IPS-NIHi7 (cell line): Measurements from ENCODE around the gene TRIP11.

Experiments used
- DNase-seq: peaks from one replicate; pipeline ENCODE4 v3.0.0; 2012; ENCODE audit warnings: mixed read lengths; ENCODE audit errors: extremely low spot score

TRIP11 gene

DNA sequence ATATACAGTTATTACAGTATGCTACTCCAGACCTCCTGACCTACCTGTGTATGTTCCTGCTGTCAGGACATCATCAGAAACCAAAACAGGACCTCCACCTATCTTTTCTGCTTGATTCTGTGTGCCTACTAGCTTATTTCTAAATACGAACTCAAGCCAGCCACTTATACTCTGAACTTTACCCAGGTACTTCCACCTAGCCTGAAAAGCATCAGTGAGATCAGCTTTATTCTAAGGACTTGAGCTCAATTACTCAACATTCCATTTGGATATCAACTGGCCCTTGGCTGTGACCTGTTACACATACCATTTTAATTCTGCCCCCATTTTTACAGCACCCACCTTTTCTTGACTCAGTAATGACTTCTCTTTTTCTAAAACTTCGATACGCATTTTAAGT is 29.2 kb downstream of the TRIP11 start:
- DNase-seq = no peak

DNA sequence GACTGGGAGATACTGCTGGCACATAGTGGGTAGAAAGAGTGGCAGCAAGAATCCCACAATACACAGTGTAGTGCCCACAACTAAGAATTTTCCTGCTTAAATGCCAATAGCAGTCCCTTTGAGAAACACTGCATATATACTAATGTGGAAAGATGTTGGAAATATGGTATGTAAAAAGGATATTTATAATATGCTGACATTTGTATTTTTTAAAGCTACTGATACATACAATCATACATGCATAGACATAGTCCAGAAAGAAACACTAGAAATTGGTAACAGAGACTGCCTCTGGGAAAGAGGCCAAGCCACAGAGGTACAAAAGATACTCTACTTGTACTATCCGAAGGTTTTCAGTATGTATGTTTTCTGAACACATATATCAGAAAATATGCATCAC is 30.3 kb downstream of the TRIP11 start:
- DNase-seq = no peak

DNA sequence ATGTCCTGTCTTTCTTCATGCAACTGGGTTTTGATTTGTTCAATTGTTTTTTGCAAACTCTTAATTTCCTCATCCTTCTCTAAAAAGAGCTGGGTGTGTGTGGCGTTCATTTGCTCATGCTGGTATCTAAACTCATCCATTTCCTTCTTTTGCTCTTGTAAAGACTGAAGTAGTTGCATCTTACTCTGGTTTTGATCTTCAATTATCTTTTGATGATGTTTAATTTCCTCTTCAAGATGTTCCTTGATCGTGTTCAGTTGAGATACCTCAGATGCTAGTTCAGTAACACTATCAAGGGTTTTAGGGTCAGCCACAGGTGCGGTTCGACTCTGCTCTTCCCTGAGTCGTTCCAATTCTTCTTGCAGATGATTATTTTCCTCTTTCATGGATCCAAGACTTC is 34.8 kb downstream of the TRIP11 start:
- no peak for DNase-seq

DNA sequence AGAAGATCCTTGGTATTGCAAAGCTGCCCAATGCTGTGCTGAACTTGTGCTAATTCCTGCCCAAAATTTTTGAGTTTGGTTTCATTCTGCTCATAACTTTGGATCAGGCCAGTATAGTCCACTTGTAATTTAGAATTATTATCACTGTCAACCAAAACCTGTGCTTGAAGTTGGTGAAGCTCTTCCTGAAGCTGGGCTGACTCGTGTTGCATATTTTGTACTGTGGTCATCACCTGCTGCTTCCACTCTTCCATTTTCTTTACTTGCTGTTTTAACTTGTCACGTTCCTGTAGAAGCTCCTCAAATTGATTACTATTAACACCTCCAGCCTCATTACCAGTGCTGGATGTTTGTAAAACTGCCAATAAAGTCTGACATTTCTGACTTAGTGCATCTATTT is 35.8 kb downstream of the TRIP11 start:
- no peak for DNase-seq

DNA sequence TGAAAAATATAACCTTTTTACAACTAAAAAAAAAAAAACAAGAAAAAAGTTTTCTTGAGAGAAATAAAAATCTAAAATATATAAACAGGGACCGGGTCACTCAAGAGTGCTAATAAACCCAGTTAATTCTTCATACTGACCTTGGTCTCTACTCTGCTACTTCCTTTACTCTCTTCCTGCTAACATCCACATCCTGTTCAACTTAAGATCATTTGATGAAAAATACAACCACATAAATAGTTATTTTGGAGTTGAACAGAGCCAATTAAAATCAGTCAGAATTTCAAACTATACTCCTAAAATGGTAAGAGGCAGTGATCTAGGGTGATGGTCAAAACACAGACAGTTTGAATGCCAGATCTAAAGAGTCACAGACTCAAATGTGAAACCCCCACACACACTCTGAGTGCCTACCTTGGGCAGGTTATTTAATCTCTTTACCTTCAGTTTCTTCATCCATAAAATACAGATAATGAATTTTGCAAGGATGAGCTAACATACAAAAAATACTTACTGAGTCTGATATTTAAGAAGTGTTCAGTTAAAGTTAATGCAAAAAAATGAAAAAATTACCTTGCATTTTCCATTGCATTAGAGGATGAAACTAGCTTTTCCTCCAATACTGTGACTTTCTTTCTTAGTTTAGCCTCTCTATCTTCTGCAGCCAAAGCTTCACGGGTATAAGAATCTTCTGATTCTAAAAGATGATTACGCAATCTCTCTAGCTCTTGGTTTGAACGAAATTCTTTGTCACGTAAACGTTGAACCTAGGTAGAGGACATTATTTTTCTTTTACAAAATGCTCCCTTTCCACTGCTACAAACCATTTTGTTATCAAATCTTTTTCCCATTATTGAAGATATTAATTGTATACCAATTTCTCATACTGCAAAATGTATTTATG is 40.9 kb downstream of the TRIP11 start:
- no peak for DNase-seq

DNA sequence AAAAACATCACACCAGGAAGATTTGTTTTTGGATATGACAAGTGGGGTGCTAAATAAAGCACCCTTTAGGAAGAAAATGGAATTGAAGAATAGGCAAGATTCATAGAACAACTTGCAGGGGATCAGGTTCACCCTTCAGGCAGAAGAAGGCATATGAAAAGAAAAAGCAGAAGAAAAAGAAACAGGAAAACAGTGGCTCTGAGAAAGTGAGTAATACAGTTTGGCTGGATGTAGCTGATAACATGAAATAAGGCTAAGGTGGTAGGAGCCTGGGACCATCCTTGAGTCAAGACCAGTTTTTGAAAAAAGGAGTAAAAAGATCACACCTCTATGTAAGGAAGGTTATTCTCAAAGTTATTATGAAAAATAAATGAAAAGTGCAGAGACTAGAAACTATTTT is 42.4 kb downstream of the TRIP11 start:
- DNase-seq = no peak

DNA sequence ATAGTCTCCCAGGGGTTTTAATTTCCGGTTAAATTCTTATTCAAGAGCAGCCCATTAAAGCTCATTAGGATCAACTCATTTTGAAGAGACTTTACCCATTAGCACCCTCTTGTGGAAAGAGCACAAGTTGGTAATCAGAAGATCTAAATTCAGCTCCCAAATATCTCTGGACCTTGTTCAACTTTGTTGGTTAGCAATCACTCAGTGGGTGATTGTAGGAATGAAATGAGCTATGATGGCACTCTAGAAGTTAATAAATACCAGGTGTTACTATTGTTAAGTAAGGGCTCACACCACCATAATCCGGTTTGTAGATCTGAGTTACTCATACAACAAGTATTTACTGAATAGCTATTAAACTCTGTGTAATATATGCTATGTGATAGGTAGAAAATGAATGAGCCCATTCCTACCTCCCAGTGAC is 42.9 kb downstream of the TRIP11 start:
- DNase-seq = peak; percentile 36

DNA sequence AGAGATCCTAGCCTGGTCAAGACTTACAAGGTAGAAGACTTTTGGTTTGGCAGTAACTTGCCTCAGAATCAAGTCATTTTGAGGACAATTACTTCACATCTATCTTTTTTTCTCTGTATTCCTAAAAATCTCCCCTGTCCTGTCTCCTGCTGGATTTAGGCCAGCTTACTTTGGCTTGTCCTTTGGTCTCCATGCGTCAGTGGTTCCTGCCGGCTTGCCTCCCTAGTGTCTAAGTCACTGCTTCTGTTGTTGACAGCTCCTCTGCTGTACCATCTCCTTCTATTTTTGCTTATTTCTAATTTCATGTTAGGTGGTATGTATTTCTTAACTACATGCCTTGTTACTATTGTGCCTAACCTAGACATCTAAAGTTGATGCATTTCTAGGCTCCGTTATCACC is 52.7 kb downstream of the TRIP11 start:
- no peak for DNase-seq

DNA sequence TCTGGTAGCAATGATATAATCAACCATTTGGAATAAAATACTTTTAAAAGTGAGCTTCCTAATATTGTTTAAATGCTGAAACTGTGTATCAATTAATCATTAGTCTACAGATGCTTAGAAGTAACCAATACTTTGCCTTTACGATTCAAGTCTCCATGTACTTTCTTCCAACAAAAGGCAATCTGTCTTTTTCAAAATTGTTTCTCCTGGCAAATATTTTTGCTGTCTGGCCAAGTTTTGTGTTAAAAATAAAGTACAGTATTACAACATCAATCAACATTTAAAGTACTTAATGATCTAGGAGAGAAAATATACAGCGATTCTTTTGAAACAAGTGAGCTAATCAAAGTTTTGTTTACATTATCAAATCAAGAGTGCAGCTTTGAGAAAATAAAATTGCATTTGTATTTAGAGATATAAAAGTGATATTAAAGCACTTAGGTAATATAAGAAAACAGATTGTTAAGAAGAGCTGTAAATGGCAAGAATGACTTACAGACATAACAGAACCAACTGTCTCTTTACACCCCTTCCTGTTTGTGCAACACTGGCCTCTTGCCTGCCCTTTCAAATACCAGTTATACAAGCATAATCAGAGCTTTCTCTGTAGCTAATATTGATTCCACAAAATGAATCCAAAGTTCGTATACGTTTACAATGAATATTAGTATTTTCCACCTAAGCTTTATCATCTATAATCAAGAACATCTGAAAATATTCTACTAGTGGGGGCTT is 54.2 kb downstream of the TRIP11 start:
- no peak for DNase-seq

DNA sequence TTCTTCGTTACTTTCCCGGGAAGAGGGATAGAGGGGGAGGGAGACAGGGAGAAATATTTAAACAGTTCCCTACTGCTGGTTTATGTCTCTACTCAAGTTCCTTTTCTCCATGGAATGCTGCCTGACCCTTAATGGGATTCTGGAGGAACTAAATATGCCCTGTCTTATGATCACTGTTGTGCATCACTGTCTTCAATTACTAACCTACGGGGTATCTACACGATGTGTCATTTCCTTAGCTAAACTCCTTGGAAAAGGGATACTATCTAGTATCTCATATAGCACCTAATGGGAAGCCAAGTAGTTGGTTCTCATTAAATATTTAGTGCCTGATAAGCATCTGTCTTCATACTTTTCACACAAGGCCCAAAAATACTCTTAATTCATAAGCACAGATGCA is 54.9 kb downstream of the TRIP11 start:
- DNase-seq = no peak

DNA sequence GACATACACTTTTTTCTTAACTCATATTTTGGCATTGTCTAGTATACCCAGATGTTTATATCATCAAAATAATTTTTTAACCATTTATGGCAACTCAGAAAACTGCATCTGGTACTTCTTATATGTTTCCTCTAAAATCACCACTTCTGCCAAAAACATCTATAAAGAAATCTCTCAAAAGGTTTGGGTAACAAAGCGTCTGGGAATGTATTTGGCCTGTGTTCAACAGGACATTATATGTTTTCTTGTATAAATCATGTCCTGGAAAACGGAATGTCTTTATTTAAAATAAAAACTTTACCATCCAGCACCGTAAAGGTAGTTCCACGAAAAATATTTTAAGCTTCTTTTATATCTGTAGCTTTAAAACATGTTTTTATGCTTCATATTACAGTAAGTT is 56.3 kb downstream of the TRIP11 start:
- DNase-seq = no peak

DNA sequence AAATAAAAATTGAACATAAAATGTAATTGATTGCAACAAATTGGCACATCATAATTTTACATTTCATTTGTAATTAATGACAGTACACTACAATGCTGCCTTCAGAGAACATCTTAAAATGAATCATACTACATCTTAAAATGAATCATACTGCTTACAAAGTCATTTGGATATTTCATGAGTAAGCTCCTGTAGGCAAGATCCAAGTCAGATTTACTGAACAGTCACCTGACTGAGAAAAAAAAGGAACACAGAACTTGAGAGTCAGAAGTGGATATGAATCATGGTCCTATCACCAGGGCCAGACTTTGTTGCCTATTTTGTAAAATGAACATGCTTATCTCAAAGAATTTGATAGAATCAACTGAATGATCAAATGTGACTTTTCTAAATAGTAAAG is 59.7 kb downstream of the TRIP11 start:
- DNase-seq = no peak

DNA sequence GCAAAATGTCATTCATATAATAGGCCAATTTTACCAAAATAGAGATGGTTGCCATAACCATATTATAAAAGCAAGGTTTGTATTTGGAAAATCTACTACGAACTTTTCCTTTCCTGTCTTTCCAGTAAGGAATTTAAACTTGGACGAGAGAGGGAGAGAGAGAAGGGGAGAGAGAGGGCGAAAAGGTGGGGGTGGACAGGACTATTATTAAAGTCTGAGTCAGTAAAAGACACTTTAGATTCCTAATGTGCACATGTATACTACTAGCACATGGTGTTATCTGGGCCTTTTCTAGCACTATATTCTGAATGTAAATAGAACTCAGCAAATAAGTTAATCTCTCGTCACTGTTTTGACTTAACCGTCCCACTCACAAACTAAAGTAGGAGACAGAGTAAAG is 62.0 kb downstream of the TRIP11 start:
- no peak for DNase-seq

DNA sequence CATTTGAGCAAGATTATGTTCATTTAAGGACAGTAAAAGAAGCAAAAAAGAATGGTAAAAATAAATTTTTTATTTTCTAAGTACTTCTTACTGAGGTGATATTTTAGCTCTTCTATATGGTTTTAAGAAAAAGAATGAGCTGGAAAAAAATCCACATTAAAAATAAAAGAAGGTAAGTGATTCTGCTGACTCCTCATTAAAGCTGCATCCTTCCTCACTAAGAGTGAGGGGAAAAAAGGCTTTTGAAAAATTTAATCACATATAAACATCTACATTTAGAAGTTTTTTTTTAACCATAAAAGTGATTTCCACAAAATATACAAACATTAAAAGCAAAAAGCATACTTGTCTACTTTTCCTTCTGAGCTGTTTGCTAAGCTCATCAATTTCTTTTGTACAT is 64.1 kb downstream of the TRIP11 start:
- DNase-seq = no peak

DNA sequence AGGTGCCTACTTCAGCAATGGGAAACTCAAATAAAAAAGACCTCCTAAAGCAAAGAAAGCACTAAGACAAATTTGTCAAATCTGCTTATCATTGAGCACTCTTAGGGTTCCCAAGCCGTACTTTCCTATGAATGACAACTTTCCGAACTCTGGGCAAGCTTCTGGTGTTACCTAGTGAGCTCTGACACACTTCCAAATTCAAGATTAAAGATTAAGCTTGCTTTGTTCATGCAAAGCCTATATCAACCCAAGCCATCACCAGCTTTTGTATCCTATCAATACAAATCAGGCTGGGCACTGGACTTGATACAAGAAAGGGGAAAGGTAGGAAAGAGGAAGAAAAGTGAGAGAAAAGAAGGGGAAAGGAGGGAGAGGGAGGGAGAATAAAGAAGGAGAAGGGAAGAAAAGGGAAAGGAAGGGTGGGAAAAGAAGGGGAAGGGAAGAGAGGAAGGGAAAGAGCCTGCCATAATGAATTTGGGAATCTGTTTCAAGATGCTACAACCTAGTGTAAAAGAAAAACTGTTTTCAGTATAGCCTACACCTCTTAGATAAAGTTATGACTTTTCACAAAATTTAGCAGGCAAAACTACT is 68.6 kb downstream of the TRIP11 start:
- no peak for DNase-seq

DNA sequence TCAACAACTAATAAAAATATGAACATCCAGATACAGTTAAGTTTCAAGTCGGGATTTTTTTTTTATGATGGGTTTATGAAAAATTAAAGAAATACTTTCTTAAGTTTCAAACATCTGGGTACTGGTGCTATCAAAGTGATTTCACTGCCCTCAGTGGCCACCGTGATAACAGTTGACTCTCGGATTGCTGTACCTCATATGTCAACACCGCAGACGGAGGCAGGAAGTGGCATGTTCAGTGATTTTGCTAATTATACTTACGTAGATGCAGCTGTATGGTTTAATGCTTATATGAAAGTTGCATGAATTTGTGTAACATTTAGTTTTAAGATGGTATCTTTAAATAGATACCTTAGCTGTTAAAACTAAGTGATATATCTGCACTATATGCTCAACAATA is 71.6 kb downstream of the TRIP11 start:
- DNase-seq = no peak

DNA sequence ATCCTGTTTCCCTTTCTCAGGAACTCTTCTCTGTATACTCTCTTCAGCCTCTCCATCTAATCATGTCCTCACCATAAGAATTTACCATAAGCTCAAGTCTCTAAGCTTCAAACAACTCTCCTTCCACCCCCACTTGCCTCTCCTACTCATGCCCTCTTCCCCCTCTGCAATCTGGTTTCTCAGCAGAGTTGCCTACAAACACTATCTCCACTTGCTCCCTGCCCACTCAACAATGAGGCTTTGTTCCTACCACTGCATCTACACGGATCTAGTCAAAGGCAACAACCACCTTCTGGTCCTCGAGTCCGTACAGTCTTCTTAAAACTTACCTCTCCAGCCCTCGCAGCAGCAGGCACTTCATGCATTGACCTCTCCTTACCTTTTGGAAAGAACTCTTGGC is 75.1 kb downstream of the TRIP11 start:
- no peak for DNase-seq

DNA sequence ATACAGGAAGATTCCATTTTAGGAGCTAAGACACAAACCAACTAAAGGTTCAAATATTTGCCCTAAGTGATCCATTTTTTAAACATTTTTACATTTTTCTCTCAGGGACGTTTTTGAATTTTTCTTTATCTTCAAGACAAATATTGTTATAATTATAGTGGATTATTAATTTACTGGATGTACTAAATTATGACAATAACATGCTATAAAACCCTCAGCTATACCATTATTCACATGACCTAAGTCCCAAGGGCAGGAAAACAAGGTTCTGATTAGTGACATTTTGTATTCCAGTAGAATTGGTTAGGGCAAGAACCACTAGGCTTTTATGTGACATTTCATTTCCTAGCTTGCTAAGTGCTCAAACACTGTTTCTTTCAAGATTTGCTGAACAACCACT is 75.8 kb downstream of the TRIP11 start:
- no peak for DNase-seq

DNA sequence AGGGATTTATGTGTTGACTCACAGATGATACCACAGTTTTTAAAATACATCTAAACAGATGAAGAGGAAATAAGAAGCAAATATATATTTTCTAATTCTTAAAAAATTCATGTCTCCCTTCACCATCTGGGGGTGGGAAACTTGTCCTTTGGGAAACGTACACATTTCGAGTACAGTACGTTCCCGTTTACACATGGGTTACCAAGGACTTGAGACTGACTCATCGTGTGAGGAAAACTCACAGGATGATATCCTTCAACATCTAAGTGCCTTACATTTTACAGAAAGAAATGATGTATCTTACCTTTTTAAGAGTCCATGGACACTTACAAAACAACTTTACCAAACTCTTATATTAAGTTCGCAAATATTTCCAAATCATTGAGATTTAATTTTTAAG is 76.4 kb downstream of the TRIP11 start:
- DNase-seq = no peak

DNA sequence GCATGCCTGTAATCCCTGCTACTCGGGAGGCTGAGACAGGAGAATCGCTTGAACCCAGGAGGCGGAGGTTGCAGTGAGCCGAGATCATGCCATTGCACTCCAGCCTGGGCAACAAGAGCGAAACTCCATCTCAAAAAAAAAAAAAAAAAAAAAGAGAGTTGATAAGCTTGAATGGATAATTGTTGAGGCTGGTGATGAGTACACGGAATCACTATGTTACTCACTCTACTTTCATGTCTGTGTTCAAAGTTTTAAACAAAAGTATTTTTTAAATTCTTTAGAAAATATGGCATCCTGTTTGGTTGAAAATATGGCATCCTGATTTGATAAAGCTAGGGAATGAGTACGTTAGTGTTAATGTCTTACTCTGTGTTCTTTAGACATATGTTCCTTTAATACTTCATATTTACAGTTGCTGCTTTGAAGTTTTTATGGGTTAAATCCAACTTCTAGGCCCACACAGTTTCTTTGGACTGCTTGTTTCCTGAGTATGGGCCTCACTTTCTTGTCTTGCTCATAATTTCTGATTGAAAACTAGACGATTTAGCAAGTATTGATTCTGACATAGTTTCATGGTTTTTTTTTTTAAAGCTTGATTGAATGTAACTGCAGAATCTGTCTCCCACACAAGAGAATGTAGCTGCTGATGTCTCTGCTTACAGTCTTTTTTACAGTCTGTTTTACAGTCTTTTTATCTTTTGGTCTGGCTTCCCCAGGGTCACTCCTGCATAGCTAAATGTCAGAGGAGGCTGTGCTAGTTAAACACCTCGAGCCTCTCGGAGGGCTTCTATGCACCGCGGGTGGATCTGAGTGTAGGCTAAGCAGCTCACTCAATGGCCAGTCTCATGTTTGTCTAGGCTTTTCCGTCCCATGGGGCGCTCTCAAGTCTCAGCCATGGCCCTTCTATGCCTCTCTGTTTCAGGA is 78.3 kb downstream of the TRIP11 start:
- no peak for DNase-seq

DNA sequence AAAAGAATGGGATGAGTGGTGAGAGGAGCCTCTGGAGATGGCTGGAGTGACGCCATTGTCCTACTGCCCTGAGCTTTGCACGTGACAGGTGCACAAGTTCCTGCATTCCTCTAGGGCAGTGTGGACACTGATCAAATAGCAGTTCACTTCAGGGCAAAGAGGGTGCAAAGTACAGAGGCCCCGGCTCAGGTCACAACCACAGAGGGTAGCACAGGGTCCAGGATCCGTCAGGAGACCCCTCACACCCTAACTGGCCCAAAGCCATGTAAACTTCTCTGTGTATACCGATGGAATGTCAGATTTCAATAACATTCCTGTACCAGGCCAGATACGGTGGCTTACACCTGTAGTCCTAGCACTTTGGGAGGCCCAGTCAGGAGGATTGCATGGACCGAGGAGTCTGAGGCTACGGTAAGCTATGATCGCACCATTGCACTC is 82.0 kb downstream of the TRIP11 start:
- DNase-seq = no peak

DNA sequence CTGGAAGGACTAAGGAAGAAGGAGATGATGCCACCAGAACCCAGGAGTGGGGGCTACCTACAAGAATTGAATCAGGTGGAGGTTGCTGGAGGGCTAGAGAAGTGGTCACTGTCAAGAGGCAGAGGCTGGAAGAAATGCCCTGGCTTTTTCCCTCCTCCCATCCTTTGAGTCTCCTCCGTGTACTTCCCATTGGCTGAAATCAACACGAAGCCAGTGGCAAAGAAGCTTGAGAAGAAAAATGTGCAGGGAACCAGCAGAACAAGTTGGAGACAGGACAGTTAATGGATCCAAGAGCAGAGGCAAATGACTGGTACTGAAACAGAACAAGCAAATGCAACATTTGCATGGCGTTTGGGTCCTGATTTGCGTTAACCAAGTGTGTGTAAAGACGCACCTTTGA is 83.2 kb downstream of the TRIP11 start:
- no peak for DNase-seq
